Left ventricle myocardium inferior (tissue), 1 donor: Measurements from ENCODE around the gene FXYD4. TPM values are rescaled to one million over a fixed set of nuclear protein-coding genes. Genes with fewer than 3 reads are reported as not detected.

Experiments
- DNase-seq: peaks from one replicate; pipeline ENCODE4 v3.0.0-alpha.2; 2020
- H3K27ac ChIP-seq: fragments of 200-600 bp; replicated peaks from 2 replicates; pipeline ENCODE4 v1.8.0; 2021
- H3K27me3 ChIP-seq: fragments of 200-600 bp; 2 replicates; pipeline ENCODE4 v1.8.0; 2021; ENCODE audit warnings: low read depth
- H3K36me3 ChIP-seq: fragments of 200-600 bp; 2 replicates; pipeline ENCODE4 v1.8.0; 2021
- H3K4me1 ChIP-seq: fragments of 200-600 bp; 2 replicates; pipeline ENCODE4 v1.8.0; 2021
- H3K4me3 ChIP-seq: fragments of 200-600 bp; 2 replicates; pipeline ENCODE4 v1.8.0; 2021; ENCODE audit warnings: mild to moderate bottlenecking, moderate library complexity
- H3K9me3 ChIP-seq: fragments of 200-600 bp; replicated peaks from 2 replicates; pipeline ENCODE4 v1.8.0; 2021
- CTCF ChIP-seq: fragments of 200-600 bp; IDR thresholded peaks from 2 replicates; pipeline ENCODE4 v1.8.0; 2021; ENCODE audit warnings: antibody characterized with exemption, mild to moderate bottlenecking, borderline replicate concordance
- intact Hi-C: fragments of 100-400 bp; cut with micrococcal nuclease; formaldehyde crosslinking; loops from one replicate; pipeline ENCODE4 v1.11.0; 2022
- total RNA-seq: library from RNA; stranded (reverse); fragmentation: NEBNext Ultra II Directional; extraction: Animal tissue kit (Norgen Biotek cat#: 25700); gene quantifications from one replicate; pipeline ENCODE4 v1.2.1, GENCODE V29; 2021
- donor health status: DM: no; HTN: yes; CAD: no; lungs with severe emphysema.

FXYD4 gene
- total RNA-seq, 1 donor from 2014 or later = not detected

- peaks cover 50% of the 10 kb centered on the region for H3K36me3 ChIP-seq
- no peak for TF ChIP-seq CTCF
Observed at GRCh38 chr10:43385412-43386004, 14.1 kb downstream of the FXYD4 start.

GRCh38 chr10:43386549-43386948 is 15.1 kb downstream of the FXYD4 start:
- intact Hi-C loops = no loop called here
- H3K27me3 ChIP-seq = no peaks in the 10 kb centered on the region
- no peak overlapping the region for H3K4me3 ChIP-seq
- peaks cover 61% of the 10 kb centered on the region for H3K36me3 ChIP-seq
- no peak for DNase-seq
- H3K9me3 ChIP-seq = no peaks in the 10 kb centered on the region
- TF ChIP-seq CTCF = no peak
- peaks cover 32% of the 10 kb centered on the region for H3K4me1 ChIP-seq
- H3K27ac ChIP-seq = no peak overlapping the region

More at GRCh38 chr10:43385412-43386004, 14.1 kb downstream of the FXYD4 start:
- Histone ChIP-seq H3K4me1 (peaks cover 22% of the 10 kb centered on the region), H3K9me3 (no peaks in the 10 kb centered on the region), H3K27ac (no peak overlapping the region), H3K4me3 (no peak overlapping the region), H3K27me3 (no peaks in the 10 kb centered on the region)
- intact Hi-C loops = no loop called here
- DNase-seq = no peak

GRCh38 chr10:43386981-43387677 is 15.7 kb downstream of the FXYD4 start:
- intact Hi-C loops = no loop called here
- Histone ChIP-seq H3K4me1 (peaks cover 38% of the 10 kb centered on the region), H3K9me3 (no peaks in the 10 kb centered on the region), H3K27me3 (no peaks in the 10 kb centered on the region), H3K4me3 (no peak overlapping the region), H3K27ac (no peak overlapping the region), H3K36me3 (peaks cover 67% of the 10 kb centered on the region)
- TF ChIP-seq CTCF = no peak
- no peak for DNase-seq

- peaks cover 43% of the 10 kb centered on the region for H3K4me1 ChIP-seq
- intact Hi-C loops = no loop called here
- no peaks in the 10 kb centered on the region for H3K27me3 ChIP-seq
- peaks cover 72% of the 10 kb centered on the region for H3K36me3 ChIP-seq
- DNase-seq = no peak
- no peak for TF ChIP-seq CTCF
- no peak overlapping the region for H3K4me3 ChIP-seq
- no peaks in the 10 kb centered on the region for H3K9me3 ChIP-seq
- no peak overlapping the region for H3K27ac ChIP-seq
Observed at GRCh38 chr10:43387678-43388032, 16.2 kb downstream of the FXYD4 start.

- peak overlapping the region; percentile 31 for H3K27ac ChIP-seq
- no peak for DNase-seq
- TF ChIP-seq CTCF = no peak
Observed at GRCh38 chr10:43389867-43390266, 18.4 kb downstream of the FXYD4 start.

More at GRCh38 chr10:43389867-43390266, 18.4 kb downstream of the FXYD4 start:
- no peaks in the 10 kb centered on the region for H3K27me3 ChIP-seq
- intact Hi-C loops = loop anchor here (5.0 kb wide), 1 partner anchor 47 kb away; the partner anchor contains the start of gene ZNF487
- peaks cover 91% of the 10 kb centered on the region for H3K36me3 ChIP-seq
- H3K4me3 ChIP-seq = no peak overlapping the region
- H3K4me1 ChIP-seq = peaks cover 58% of the 10 kb centered on the region
- no peaks in the 10 kb centered on the region for H3K9me3 ChIP-seq
